ENCODE data around the gene CCDC137.
"Not testable (repeated sequence)": the region's sequence is repeated elsewhere in the genome, so short reads cannot be mapped to it uniquely, and the experiment has no call there.

The CCDC137 gene

GRCh38 chr17:81651692-81652091, 14.8 kb upstream of the CCDC137 start:
- no peak for DNase-seq (ENCODE audit: low spot score)

GRCh38 chr17:81652906-81653771, 13.4 kb upstream of the CCDC137 start:
- no peak for DNase-seq (ENCODE audit: low spot score)

DNA sequence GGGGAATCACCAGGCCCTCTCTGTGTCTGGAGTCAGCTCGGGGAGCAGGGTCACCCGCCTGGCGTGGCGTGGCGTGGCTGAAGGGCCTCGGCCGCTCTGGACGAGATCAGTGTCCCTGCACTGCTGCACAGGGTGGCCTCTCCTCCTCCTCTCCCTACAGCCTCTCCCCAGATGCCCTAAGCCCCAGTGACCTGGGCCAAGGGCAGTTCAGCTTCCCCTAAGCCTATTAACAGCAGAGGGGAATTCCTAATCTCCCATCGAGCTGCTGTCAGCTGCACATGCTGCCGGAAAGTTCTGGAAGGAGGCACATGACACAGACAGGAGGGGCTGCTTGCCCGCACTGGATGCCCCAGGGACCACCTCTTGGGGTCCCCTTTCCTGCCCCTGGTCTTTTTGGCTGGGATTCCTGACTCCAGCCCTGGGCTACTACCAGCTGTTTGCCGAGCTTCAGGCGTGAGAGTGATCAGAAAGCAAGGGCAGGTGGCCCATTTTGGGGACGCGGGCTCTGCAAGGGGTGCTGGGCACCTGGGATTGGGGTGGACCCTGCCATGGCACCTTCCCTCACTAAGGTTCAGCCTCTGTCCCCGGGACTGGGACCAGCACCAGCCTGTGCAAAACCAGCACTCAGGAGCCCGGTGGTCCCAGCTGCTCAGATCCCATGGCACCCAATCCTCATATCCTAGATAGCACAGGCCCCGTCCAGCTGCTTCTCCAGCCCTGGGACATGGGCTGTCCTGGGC, 11.0 kb upstream of the CCDC137 start:
- DNase-seq (ENCODE audit: low spot score) = no peak

DNA sequence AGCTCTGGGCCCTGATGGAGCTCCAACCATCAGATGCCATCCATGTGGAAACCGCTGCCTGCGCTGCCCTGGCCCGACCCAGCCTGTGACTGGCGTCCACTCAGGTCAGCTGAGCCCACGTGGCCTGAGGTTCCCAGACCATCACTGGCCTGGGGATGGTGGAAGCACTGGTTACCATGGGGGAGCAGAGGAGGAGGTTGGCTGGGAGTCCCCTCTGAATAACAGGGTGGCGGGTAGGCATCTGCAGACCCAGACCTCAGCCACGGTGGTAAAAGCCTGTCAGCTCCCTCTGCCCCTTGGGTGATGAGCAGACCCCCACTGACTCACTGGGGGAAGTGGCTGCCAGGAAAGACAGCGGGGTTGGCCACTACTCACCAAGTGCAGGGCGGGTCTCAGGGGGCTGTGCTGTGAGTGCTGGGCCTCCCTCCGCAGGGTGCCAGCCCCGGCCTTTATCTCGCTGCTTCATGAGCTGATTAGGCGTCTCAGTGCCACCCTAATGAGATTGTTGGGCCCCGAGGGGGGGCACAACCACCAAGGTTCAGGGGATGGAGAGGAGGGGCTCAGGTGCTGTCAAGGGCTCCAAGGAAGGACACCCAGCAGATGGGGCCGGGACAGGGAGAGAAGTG, 10.3 kb upstream of the CCDC137 start, which contains the start of gene PDE6G:
Gene PDE6G, minus strand, starts transcription at position 425 of the 626 bp plus-strand sequence. CDS start 3,237 bp downstream, outside the sequence.
- no peak for DNase-seq (ENCODE audit: low spot score)

DNA sequence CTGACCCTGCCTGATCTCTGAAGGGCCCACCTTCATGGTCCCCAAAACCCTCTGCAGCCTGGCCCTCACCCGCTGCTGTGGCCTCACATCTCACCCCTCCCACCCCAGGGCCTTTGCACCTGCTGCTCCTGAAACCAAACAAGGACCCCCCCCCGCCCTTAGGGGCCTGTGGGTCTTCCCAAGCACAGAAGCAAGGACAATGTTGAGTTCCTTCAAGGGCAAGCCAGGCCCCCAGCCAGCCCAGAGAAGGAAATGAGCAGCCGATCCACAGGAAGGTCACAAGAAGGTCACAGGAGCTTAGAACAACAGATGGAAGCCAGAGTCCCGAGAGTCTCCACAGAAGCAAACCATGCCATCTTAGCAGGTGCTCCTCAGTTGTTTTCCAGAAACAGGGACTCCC, 9.7 kb upstream of the CCDC137 start:
- no peak for DNase-seq (ENCODE audit: low spot score)

GRCh38 chr17:81659038-81659437, 7.5 kb upstream of the CCDC137 start:
- DNase-seq (ENCODE audit: low spot score) = no peak

DNA sequence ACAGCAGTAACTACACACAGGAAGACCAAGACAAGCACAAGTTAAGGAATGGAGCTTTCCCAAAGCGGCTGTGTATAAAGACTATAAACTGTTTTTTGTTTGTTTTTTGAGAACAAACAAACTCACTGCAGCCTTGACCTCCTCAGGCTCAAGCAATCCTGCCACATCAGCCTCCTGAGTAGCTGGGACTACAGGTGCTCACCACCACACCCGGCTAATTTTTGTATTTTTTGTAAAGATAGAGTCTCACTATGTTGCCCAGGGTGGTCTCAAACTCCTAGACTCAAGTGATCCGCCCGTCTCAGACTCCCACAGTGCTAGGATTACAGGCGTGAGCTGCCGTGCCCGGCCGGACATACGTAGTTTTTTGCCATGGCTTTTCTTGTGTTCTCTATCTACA, 6.1 kb upstream of the CCDC137 start:
- no peak for DNase-seq (ENCODE audit: low spot score)

DNA sequence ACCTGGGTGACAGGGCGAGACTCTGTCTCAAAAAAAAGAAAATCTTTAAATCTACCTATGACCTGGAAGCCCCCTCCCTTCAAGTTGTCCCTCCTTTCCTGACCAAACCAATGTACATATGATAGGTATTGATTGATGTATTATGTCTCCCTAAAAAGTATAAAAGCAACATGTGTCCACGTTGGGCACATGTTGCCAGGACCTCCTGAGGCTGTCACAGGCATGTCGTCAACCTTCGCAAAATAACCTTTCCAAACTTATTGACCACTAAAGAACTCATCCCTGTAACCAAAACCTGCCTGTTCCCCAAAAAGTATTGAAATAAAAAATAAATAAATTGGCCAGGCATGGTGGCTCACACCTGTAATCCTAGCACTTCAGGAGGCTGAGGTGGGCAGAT, 4.5 kb upstream of the CCDC137 start:
- no peak for DNase-seq (ENCODE audit: low spot score)

DNA sequence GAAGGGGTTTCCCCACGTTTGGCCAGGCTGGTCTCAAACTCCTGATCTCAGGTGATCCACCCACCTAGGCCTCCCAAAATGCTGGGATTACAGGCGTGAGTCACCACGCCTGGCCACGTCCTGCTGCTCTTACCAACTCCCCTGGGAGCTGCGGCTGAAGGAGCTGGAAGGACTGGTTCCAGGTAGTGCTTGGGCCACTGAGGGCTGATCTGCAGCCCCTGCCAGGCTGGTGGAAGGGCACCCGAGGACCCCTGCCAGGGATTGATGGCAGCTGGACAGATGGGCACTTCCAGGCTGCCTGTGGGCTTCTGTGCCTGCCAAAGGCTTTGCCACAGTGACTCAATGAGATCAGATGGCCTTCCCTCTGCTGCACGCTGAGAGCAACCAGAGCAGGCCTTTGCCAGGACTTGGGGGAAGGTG, 2.5 kb upstream of the CCDC137 start:
- no peak for DNase-seq (ENCODE audit: low spot score)

- DNase-seq (ENCODE audit: low spot score) = no peak
These were observed 1.1 kb upstream of the CCDC137 start for GRCh38 chr17:81665205-81666091.

- DNase-seq (ENCODE audit: low spot score) = no peak
These were observed 520 bp upstream of the CCDC137 start for GRCh38 chr17:81666092-81666341.

GRCh38 chr17:81667754-81668153, 1.2 kb downstream of the CCDC137 start:
- DNase-seq (ENCODE audit: low spot score) = no peak

GRCh38 chr17:81672504-81672903, 6.0 kb downstream of the CCDC137 start:
- no peak for DNase-seq (ENCODE audit: low spot score)

- no peak for DNase-seq (ENCODE audit: low spot score)
These were observed 6.4 kb downstream of the CCDC137 start for GRCh38 chr17:81672954-81673353.

- DNase-seq (ENCODE audit: low spot score) = no peak
These were observed 7.2 kb downstream of the CCDC137 start for GRCh38 chr17:81673561-81674258.

GRCh38 chr17:81675515-81676221, 9.1 kb downstream of the CCDC137 start:
- not testable (repeated sequence) for DNase-seq (ENCODE audit: low spot score)

GRCh38 chr17:81676906-81677305, 10.4 kb downstream of the CCDC137 start:
- no peak for DNase-seq (ENCODE audit: low spot score)

DNA sequence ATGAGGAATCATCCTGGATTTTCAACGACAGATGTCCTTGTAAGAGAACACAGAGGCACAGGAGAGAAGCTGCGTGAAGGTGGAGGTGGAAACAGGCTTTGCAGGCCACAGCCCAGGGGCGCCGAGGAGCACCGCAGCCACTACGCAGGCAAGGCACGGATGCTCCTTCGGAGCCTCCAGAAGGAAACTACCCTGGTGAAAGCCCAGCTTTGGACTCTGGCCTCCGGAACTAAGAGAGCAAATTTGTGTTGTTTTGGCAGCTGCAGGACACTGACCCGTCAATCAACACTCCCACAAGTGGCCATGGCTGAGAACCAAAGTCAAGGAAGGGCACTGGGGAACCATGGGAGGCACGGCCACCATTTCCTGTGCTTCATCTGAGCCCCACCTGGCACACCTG, 13.6 kb downstream of the CCDC137 start:
- no peak for DNase-seq (ENCODE audit: low spot score)

DNA sequence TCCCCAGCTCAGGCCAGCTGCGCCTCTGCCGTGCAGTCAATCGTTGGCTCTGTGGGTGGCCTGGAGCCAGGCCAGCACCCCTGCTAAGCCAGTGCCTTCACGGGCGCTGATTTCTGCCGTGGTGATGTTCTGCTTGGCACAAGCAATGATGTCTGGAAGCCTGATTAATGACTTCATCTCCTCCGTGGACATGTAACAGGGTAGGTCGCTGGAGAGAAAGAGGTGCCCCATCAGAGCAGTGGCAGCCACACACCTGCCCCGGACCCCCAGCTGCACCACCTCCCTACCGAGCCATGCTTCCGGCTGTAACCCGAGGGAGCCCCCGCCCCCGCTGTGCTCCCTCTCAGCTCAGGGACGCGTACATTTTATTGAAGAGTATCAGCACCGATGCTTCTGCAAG, 15.1 kb downstream of the CCDC137 start:
- no peak for DNase-seq (ENCODE audit: low spot score)

- no peak for DNase-seq (ENCODE audit: low spot score)
These were observed 16.1 kb downstream of the CCDC137 start for GRCh38 chr17:81682565-81683207.
